ENCODE data around the gene MLX.

Gene MLX, protein sequence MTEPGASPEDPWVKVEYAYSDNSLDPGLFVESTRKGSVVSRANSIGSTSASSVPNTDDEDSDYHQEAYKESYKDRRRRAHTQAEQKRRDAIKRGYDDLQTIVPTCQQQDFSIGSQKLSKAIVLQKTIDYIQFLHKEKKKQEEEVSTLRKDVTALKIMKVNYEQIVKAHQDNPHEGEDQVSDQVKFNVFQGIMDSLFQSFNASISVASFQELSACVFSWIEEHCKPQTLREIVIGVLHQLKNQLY

DNA sequence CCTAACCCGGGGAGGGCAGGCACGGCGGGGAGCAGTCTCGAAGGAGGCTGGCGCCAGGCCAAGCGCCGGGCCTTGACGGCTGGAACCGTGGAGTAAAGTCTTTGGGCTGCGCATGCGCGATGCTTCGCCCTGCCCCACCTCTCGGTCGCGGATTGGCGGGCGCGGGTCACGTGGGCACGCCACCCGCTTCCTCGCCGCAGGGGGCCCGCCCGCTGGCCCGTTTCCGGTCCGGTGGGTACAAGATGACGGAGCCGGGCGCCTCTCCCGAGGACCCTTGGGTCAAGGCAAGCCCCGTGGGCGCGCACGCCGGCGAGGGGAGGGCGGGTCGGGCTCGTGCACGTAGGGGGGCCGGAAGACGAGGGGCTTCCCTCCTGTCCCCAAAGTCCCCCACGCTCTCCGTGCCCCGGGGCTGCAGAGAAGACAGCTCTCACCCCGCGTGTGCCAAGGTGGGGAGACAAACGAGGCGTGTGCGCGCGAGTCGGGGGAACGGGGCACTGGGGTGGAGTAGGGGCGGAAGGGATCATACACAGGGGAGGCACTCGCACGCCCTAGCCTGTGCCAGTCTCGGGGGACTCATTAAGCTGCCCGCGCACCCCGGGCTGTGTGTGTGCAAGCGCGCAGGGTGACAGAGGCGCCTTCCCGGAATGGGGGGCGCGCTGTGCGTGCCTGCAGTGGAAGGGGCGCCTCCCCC is at the start of gene MLX:
MLX (plus strand) TSS at position 218 of the 691 bp plus-strand sequence; CDS start at position 243, 25 bp downstream.
- DNase-seq, result peak; percentile 77

DNA sequence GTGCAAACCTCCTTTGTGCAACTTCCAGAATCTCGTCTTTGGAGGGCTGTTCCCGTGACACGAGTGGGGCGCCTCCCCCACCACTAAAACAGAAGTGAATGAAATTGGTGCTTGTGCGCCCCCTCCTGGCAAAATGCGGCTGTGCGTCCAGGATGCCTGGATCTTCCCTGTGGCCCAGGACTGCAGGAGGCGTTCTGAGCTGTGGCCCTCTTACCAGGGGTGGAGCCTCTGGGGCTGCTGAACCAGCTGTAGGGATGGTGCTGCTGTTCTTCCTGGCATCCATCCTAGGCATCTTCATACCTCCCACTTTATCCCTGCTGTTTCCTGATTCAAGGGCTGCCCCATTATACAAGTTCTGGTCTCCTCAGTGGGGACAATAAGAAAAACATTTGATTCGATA is 49.4 kb upstream of the MLX start:
- DNase-seq, result peak; percentile 87

DNA sequence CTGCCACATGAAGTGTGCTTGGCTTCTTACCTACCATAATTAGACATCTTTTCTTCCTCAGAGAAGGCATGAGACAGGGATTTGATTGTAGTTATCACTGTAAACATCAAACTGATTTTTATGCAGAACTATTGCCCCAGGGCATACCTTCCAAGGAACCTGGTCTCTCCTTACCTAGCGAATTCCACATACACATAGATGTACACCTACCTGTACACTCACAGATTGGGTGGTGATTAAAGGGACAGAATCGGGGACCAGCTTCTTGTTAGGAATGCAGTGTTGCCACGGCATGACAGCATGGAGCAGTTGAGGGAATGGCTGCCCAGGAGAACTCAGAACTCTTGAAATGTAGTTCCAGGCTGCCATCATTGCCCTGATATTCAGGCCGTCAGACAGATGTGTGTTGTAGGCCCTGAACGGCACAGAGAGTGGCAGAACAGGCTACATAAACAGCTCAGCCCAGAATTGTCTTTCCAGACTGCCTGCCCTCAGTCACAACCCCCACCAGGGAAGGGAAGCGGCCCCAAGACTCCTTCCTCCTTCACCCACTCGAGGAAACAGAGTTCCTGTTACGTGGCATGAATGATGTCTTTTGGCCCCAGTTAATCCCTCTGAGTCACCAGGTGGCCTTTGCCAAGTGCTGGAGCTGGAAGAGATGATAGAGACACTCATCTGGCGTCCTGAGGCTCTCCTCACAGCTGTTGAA is 48.7 kb upstream of the MLX start:
- peak; percentile 96 for DNase-seq

DNA sequence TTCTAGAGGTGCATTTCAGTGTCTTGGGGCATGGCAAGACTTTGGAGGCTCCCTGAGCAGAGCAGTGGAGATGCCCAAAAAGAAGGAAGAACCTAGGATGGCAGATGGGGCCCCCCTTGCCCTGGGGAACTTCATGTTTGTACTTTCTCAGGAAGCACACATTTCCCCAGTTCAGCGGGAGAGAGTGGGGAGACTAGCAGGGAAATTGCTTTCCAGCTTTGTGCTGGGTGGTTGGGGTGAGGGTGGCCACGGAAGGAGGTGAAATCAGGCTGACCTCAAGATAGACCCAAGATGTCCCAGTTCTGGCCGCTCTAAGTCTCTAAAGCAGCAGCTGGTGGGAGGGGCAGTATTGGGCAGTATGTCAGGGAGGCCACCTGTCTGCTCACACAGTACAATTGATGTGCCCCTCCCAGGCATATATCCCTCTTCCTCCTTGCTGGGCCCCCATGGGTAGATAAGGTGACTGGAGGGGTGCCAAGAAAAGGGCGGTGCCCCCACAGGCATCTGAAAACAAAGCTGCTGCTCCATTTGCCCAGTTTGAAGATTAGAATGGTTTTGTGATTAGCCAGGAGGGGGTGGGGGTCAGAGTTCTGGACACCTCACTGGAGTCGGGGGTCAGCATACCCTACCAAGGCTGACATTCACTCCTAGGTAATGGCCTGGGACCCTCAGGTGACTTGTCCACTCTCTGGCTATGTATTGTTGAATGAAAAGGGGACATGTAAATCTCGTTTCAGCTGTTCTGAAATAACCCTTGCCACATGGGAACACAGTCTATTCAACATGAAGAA is 48.0 kb upstream of the MLX start:
- DNase-seq, result peak; percentile 91

DNA sequence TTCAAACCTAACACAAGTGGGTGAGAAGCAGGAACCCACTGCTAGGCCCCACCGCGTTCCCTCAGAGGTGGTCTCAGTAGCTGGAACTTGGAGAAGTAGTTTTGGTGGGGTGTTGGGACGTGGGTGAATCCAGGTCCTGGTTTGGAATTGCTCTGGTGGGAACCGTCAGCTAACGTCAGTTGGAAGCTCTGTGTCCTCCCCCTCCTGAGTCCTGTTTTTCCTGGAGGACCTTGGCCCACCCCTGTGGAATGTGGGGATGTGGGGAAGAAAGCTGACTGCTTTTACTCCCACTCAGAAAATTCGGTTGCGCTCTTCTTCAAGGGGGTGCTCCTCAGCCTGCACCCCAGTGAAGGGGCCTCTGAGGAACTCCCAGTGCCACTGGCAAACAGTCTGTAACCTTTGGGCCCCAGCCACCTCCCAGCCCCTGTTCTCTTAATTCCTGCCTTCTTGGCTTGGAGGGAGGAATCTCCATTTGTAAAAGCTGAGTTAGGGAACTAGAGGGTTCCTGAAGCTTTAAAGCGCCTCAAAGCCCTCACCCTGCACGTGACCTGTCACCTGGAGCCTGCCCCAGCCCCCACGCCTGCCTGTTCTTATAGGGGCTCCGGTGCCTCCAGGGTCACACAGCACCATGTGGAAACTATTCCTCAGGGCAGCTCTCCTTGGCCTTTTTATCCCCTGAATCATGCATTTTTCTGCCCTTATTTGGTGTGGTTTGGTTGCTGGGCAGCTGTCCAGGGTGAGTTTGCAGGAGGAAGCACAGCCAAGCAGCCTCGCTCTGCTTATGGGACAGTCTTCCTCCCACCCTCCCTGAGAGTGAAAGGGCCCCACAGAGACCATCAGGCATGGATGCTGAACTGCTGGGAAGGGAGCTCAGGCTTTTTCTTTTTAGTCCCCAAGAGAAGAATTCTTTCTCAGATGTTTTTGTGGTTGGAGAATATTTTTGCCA is 47.1 kb upstream of the MLX start:
- DNase-seq, result peak; percentile 99

DNA sequence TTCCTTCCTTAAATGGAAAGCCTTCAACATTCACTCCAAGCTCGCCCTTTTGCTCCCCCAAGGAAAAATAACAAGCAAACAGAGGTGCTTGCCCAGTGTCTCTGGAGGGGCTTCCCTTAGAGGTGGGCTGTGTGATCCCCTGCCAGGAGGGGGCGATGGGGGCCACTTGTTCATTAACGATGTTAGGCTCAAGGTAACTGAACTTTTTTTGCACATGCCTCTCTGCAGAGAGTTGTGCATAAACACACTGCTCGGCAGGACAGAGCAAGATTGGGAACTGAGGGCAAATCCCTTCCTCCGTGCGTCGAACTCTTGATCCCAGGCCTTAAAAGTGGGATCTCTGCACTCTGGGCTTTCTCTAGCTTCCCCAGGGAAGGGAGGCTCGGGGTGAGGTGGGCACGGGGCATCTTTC is 46.4 kb upstream of the MLX start:
- DNase-seq, result no peak

DNA sequence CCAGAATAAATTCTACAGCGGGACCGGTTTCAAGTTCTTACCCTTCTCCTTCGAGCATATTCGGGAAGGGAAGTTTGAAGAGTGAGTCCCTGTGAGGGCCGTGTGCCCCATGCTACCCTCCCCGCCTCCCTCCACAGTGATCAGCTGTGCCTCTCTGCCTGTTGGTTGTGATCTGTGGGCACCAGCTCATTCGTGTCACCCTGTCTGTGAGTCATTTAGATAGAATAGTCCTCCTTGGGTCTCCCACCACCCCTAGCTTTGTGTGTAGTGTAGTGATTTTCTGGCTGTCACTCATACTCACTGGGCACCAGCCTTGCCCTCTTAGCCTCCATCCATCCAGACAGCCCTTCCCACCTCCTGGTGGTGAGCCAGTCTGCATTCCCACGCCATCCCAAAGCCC is 45.9 kb upstream of the MLX start:
- no peak for DNase-seq

DNA sequence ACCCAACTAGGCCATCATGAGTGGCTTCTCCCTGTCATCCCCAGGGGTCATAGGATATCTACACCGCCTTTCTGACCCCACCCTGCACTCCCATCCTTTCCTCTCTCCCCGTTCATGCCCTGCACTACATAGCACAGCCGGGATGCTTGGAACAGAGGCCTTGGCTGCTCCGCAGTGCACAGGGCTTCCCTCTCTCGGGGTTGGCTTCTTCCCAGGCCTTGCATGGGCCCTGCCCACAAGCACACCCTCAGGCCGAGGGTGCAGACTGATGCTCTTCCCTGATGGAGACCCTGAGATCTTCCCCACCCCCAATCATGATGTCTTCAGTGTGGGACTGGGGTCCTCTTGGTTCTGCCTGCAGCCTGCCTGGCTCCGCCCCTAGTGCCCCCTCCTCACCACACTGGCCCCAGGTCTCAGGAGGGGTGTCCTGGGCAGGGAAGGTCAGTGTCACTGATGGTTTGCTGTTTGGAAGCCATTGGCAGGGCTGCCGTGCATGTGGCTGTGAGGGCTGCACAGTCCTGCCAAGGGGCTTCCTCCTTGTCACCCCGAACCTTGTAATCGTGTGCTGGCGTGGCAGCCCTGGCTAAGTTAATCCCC is 45.1 kb upstream of the MLX start:
- no peak for DNase-seq

DNA sequence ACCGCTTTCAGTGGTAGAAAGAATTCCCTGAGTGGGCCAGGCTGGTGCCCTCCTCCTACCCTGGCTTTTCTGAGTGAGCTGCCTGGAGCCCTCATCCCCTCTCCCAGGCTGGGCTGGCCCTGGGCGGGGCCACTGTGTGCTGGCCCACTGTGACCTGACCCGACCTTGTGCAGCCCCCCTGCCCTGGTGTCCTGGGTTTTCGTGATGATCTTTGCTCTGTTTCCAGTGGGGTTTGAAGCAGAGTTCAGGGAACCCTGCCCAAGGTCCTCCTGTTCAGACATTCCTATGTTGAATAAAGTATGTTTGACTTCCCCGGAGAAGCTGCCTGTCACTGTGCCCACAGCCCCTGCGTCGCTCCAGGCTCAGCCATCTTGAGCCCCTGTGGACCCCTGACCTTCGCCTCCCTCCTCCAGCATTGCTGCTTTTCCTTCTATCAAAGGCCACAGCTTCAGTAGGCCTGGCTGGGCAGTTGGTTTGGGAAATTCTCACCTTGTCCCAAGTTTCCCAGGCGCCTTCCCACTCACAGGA is 44.6 kb upstream of the MLX start:
- no peak for DNase-seq

DNA sequence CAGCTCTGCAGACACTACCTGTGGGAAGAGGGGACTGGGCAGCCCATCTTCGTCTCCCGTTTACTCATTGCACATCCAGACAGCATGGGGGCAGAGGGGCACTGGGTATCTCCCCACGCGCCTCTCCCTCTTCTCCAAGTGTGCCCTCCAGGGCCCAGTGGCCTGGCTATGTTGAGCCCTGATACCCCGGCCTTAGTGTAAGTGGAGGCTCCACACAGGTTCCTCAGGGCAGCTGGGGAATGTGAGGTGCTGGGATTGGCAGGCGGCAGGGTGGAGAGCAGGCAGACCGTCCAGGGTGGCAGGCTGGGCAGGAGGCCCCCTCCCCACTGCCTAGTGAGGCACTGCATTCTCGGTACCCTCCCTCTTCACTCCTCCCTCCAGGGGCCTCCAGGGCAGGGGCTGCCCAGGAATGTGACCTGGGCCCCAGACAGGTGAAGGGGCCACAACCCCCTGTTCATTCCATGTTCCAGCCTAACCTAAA is 44.1 kb upstream of the MLX start:
- no peak for DNase-seq

DNA sequence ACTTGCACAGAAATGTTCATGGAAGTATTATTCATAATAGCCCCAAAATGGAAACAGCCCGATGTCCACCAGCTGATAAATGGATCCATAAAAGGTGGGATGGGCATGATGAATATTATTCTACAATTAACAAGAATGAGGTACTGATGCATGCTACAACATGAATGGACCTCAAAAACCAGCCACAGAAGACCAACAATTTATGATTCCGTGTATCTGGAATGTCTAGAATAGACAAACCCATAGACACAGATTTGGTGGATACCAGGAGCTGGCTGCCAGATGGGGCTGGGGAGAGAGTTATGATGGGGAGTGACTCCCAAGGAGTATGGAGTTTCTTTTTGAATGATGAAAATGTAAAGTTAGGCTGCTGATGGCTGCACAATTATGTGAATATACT is 41.7 kb upstream of the MLX start:
- DNase-seq, result peak; percentile 74

DNA sequence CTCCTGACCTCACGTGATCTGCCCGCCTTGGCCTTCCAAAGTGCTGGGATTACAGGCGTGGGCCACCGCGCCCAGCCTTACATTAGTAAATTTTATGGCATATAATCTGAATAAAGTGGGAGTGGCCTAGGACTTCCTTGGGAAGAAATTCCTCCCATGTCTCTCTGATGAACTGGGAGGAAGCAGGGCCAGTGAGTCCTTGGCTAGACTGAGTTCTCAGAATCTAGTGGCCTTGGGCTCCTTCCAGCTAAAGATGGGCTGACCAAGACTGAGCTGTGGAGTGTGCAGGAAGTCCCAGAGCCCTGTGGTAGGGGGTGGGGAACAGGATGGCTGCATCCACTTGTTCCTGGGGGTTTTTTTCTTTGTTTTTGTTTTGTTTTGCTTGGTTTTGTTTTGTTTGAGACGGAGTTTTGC is 40.9 kb upstream of the MLX start:
- peak; percentile 54 for DNase-seq

DNA sequence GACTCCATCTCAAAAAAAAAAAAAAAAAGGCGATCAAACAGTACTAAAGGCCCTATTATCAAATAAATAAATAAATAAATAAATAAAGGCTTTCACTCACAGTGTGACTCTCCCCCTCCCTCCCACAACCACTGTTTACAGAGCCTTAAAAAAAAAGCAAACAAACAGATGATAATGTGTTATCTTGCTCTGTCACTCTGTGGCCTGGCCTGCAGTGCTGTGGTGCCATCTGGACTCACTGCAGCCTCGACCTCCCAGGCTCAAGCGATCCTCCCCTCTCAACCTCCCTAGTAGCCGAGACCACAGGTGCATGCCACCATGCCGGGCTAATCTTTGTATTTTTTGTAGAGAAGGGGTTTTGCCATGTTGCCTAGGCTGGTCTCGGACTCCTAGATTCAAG is 39.0 kb upstream of the MLX start:
- DNase-seq, result no peak

DNA sequence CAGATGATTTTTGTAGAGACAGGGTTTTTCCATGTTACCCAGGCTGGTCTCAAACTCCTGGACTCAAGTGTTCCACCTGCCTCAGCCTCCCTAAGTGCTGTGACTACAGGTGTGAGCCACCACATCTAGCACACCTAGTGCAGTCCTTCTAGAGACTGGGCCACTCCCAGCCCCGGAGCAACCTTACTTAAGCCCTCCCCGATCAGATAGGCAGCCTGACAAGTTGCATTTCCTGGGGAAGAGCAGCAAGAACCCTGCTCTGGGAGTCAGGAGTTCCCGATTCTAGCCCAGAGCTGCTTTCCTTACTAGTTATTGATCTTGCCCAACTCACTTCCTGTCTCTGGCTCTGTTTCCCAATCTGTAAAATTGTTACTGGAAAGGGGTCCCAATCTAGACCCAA is 37.8 kb upstream of the MLX start:
- no peak for DNase-seq

DNA sequence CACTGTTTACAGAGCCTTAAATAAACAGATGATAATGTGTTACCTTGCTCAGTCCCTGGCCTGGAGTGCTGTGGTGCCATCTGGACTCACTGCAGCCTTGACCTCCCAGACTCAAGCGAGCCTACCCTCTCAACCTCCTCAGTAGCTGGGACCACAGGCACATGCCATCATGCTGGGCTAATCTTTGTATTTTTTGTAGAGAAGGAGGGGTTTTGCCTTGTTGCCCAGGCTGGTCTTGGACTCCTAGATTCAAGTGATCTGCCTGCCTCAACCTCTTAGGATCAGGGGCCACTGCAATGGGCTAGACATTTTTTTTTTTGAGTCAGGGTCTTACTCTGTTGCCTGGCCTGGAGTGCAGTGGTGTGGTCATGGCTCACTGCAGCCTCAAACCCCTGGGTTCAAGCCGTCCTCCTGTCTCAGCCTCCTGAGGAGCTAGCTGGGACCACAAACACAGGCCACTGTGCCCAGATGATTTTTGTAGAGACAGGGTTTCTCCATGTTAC is 35.9 kb upstream of the MLX start:
- no peak for DNase-seq

DNA sequence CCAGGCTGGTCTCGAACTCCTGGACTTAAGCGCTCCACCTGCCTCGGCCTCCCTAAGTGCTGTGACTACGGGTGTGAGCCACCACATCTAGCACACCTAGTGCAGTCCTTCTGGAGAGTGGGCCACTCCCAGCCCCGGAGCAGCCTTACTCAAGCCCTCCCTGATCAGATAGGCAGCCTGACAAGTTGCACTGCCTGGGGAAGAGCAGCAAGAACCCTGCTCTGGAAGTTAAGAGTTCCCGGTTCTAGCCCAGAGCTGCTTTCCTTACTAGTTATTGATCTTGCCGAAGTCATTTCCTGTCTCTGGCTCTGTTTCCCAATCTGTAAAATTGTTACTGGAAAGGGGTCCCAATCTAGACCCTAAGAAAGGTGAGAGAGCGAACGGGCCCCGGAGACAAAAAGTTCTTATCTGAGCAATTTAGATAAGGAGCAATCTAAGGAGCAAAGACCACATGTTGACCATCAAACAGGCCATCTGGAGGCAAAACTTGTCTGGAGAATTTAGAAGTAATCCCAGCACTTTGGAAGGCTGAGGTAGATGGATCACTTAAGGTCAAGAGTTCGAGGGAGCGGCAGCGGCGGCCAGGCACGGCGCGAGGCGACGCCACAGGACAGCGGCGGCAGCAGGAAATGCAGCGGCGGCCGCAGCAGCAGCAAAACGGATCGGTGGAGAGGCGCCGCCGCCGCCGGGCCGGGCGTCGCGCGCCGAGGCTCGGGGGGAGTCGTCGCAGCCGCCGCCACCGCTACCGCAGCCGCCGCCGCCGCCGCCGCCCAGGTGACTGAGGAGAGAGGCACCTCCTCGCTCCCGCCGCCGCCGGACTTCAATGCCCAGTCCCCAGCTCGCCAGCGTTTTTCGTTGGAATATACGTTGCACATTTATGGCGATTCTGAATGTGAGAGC is 35.2 kb upstream of the MLX start:
- DNase-seq, result no peak

DNA sequence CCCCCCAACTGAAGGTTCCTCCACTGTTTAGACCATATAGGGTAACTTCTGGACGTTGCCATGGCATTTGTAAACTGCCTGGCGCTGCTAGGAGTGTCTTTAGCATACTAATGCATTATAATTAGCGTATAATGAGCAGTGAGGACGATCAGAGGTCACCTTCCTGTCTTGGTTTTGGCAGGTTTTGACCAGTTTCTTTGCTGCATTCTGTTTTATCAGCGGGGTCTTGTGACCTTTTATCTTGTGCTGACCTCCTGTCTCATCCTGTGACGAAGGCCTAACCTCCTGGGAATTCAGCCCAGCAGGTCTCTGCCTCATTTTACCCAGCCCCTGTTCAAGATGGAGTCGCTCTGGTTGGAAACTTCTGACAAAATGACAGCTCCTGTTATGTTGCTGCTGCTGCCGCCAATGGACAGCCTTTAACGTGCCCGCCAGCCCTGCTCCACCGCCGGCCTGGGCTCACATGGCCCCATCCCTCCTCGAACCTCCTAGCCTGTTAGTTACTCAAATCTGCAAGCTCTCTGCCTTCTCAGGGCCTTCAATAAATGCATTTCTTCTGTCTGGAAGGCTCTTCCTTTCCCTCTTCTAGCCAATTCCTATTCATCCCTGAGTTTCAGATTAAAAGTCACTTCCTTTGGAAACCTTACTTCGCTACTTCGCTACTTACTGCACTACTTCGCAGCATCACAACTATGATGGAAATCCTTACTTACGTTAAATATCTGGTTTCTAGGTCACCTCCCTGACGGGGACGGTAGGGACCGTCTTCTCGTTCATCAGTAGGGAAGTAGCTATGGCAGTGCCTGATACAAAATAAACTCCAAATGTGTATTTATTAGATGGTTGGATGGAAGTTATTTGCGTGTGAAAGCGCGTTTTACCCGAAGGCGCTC is 31.5 kb upstream of the MLX start:
- no peak for DNase-seq

DNA sequence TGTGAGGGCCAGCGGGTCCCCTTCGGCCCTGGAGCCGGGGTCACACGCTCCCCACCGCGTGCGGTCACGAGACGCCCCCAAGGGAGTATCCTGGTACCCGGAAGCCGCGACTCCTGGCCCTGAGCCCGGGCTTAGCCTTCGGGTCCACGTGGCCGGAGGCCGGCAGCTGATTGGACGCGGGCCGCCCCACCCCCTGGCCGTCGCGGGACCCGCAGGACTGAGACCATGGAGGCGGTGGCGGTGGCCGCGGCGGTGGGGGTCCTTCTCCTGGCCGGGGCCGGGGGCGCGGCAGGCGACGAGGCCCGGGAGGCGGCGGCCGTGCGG is 30.9 kb upstream of the MLX start, which contains the start of gene NAGLU:
NAGLU (plus strand) TSS at position 194 of the 324 bp plus-strand sequence; CDS start at position 226, 32 bp downstream.
- peak; percentile 82 for DNase-seq

Measured in NCI-H226 (cell line).